GM19328 (cell line): Measurements from ENCODE around the gene PTBP3.
"Not testable (repeated sequence)": the region's sequence is repeated elsewhere in the genome, so short reads cannot be mapped to it uniquely, and the experiment has no call there.

Source experiments
- ATAC-seq: cut with Tn5 transposase; IDR thresholded peaks from one replicate; pipeline ENCODE4 v1.9.1; 2021; ENCODE audit warnings: mild to moderate bottlenecking, moderate library complexity; ENCODE audit not compliant: unreplicated experiment

Gene PTBP3

DNA sequence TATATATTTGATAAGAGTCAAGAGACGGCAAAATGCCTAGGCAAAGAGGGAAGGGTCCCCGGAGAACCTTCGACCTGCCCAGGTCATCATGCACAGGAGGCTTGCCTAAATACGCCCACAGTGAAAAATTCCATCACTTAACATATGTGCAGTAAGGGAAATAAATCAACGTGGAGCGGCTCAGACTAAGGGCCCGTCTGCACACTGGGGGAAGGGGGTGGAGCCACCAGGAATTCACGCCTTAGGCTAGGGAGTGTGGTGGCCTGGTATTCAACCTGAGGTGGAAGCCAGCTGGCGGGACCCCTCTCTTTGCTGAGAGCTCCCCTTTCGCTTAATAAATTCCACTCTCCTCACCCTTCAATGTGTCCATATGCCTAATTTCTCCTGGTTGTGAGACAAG, 8.3 kb downstream of the PTBP3 start:
- no peak for ATAC-seq

GRCh38 chr9:112323378-112323854, 10.0 kb downstream of the PTBP3 start:
- ATAC-seq: no peak

DNA sequence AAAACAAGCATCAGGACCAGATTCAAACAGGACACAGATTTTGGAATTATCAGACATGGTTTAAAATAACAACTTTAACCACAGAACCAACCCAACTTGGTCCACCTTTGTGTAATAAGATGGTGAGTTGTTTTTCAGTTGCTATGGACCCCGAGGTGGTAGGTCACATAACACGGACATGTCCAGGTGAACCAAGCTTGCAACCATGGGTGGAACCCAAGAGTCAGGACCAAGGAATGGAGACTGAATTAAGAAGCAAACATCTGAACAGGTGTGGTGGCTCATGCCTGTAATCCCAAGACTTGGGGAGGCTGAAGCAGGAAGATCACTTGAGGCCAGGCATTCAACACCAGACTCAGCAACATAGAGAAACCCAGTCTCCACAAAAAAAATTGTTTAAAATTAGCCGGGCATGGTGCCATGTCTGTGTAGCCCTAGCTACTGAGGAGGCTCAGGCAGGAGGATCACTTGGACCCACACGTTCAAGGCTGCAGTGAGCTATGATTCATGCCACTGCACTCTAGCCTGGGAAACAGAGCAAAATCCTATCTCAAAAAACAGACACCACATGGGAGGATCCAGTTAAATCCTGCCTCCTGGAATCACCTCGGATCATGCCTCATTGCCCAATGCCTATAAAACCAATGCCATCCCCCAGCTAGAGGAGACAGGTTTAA, 10.6 kb downstream of the PTBP3 start:
- no peak for ATAC-seq

DNA sequence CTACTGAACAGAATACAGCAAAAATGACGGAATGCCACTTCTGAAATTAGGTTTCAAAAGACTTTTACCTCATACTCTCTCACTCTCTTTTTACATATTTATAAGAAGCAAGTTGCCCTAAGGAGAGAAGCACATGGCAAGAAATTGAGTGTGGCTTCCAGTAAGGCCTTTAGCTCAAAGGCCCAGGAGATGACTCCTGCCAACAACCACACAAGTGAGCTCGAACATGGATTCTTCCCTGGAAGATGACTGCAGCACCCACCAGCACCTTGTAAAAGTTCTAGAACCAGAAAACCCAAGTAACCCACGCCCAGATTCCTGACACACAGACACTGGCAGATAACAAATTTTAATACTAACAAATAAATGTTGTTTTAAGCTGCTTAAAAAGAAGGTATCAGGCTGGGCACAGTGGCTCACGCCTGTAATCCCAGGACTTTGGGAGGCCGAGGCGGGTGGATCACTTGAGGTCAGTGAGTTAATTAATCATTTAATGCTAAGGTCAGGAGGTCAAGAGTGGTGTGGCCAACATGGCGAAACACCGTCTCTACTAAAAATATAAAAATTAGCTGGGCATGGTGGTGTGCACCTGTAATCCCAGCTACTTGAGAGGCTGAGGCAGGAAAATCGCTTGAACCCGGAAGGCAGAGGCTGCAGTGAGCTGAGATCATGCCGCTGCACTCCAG, 17.0 kb downstream of the PTBP3 start:
- ATAC-seq: no peak

- ATAC-seq: no peak
Measured at GRCh38 chr9:112315331-112316257, 17.8 kb downstream of the PTBP3 start.

- no peak for ATAC-seq
Measured at GRCh38 chr9:112312139-112312538, 21.3 kb downstream of the PTBP3 start.

DNA sequence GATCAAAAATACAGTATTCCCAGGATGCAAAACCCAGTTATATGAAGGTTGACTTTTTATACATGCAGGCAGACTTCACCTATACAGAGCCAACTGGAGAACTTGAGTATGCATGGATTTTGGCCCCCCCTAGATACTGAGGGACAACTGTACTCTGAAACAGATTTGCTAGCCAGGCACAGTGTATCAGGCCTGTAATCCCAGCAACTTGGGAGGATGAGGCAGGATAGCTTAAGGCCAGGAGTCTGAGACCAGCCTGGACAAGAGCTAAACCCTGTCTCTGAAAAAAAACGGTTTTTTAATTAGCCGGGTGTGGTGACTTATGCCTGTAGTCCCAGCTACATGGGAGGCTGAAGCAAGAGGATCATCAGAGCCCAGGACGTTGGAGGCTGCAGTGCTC, 21.9 kb downstream of the PTBP3 start:
- ATAC-seq: no peak

- no peak for ATAC-seq
Measured at GRCh38 chr9:112310826-112311225, 22.6 kb downstream of the PTBP3 start.

DNA sequence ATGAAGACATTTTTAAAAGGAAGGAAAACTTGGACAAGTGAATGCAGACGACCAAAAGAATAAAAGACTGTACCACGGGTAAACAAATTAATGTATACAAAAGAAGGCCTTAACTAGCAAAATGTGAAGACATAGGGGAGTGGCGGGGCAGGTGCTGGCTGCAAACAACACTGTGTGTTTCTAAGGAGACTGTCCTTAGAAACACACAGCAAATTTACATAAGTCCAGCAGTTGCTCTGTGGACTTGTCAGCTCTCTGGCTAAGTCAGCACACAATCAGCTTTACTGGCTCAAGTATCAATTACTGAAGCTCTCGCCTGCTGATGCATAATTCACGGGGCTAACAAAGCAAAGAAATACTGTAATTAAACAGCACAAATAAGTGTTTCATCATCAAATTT, 24.8 kb downstream of the PTBP3 start:
- ATAC-seq: no peak

- no peak for ATAC-seq
Measured at GRCh38 chr9:112301420-112301819, 32.0 kb downstream of the PTBP3 start.

GRCh38 chr9:112299514-112299913, 33.9 kb downstream of the PTBP3 start:
- ATAC-seq: no peak

- ATAC-seq: no peak
Measured at GRCh38 chr9:112296929-112297328, 36.5 kb downstream of the PTBP3 start.

- no peak for ATAC-seq
Measured at GRCh38 chr9:112295174-112295573, 38.2 kb downstream of the PTBP3 start.

DNA sequence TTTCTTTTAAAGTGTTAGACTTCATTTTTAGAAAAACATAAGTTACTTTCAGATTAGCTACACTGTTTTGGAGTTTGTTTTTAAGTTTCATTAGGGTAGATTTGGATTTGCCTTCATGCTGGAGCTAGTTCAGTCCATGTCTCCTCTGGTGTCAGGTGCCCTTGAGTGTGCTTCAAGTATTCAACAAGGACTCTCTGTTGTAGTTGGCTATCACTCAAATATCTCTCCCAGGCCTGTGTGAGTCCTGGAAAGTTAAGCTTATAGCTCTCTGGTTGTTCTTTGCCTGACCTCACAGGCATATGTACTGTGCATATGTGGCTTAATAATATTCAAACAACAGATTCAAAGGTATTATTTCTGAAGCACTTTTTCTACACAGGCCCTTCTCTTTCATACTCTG, 45.4 kb downstream of the PTBP3 start:
- no peak for ATAC-seq

GRCh38 chr9:112286926-112287325, 46.5 kb downstream of the PTBP3 start:
- no peak for ATAC-seq

DNA sequence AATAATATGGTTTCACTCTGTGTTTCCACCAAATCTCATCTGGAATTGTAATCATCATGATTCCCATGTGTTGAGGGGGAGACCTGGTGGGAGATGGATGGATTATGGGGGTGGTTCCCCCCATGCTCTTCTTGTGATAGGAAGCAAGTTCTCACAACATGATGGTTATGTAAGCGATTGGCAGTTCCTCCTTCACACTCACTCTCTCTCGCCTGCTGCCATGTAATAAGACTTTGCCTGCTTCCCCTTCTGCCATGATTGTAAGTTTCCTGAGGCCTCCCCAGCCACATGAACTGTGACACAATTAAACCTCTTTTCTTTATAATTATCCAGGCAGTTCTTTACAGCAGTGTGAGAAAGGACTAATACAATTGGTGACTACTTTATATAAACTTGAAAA, 48.4 kb downstream of the PTBP3 start:
- ATAC-seq: no peak

DNA sequence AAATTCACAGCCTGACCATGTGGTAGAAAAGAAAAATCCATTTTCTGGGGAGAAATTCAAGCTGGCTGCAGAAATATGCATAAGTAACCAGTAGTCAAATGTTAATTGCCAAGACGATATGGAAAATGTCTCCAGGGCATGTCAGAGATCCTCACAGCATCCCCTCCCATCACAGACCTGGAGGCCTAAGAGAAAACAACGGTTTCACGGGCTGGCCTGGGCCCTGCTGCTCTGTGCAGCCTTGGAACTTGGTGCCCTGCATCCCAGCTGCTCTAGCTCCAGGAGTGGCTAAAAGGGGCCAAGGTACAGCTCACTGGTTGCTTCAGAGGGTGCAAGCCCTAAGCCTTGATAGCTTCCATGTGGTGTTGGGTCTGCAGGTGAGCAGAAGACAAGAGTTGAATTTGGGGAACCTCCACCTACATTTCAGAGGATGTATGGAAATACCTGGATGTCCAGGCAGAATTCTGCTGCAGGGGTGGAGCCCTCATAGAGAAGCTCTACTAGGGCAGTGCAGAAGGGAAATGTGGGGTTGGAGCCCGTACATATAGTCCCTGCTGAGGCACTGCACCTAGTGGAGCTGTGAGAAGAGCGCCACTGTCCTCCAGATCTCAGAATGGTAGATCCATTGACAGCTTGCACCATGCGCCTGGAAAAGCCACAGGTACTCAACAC, 49.7 kb downstream of the PTBP3 start:
- no peak for ATAC-seq

DNA sequence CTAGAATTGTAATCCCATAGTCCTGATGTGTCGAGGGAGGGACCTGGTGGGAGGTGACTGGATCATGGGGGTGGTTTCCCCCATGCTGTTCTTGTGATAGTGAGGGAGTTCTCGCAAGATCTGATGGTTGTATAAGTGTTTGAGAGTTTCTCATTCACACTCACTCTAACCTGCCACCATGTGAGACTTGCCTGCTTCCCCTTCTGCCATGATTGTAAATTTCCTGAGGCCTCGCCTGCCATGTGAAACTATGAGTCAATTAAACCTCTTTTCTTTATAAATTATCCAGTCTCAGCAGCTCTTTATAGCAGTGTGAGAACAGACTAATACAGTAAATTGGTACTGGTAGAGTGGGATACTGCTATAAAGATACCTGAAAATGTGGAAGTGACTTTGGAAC, 50.6 kb downstream of the PTBP3 start:
- ATAC-seq: not testable (repeated sequence)

DNA sequence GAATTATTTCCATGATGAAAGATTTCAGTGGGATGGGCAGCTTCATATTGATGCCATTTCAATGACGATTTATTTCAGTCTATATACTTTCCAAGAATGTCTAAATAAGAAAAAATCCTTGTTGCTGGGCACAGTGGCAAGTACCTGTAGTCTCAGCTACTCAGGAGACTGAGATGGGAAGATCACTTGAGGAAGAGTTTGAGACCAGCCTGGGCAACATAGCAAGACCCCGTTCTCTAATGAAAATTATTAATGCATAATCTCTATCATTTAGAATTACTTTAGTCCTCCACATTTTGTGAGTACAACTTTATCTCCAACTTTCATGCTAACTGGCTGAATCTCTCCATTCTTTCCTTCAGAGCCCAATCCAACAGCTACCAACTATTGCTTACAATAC, 52.5 kb downstream of the PTBP3 start:
- ATAC-seq: no peak

DNA sequence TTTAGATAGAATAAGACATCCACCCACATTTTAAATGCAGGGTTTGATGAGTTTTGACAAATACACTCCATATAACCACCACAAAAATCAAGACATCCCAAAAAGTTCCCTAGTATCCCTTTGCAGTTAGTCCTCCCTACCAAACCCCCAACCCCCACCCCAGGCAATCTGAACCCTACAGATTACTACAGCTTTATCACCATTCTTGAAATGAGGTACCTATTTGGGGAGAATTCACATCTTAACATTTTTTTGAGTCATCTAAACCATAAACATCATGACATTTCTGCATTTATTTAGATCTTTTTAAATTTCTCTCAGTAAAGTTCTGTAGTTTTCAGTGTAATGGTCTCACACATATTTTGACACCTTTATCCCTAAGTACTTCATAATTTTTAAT, 53.9 kb downstream of the PTBP3 start:
- no peak for ATAC-seq

- ATAC-seq: no peak
Measured at GRCh38 chr9:112278152-112278551, 55.3 kb downstream of the PTBP3 start.
